NCI-H1436 treated with DMSO at 0.1 percent for 48 hours (cell line): Measurements from ENCODE around the gene INS.
A peak's percentile ranks its signal among the peaks of the same experiment; 100 is the strongest.
"Not testable (repeated sequence)": the region's sequence is repeated elsewhere in the genome, so short reads cannot be mapped to it uniquely, and the experiment has no call there.

ENCODE experiments used
- DNase-seq: peaks from one replicate; lab custom pipeline; 2025; lab: John Stamatoyannopoulos, UW

Gene INS

DNA sequence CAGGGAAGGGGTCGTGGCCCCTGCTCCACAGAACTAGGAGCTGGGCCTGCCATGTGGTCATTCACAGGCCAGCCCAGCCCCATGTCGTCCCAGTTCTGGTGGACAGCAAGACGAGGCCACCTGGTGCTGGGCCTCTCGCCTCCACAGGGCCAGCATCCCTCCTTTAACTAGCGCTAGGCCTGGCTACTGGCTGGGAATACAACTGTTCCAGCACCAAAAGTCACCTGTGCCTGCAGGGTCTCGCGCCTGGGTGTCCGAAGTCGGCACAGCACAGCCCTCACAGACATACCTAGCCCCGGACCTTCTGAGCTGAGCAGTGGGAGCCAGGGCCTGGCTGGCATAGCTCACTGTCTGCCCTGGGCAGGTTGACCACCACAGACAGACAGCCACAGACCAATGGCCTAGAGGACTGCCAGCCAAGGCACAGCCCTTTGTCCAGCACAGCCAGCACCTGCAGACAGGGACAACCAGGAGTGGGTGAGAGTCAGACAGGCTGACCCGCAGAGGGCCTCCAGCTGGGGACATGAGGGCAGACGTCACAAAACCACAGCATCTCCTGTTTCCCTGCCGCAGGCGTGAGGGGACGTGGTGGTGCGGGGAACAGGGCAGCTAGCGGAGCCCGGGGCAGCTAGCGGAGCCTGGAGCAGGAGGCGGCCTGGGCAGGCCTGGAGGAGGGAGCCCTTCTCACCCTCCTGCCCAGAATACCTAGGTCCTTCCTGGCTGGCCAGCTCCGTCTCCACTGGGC is 37.8 kb upstream of the INS start:
- no peak for DNase-seq

DNA sequence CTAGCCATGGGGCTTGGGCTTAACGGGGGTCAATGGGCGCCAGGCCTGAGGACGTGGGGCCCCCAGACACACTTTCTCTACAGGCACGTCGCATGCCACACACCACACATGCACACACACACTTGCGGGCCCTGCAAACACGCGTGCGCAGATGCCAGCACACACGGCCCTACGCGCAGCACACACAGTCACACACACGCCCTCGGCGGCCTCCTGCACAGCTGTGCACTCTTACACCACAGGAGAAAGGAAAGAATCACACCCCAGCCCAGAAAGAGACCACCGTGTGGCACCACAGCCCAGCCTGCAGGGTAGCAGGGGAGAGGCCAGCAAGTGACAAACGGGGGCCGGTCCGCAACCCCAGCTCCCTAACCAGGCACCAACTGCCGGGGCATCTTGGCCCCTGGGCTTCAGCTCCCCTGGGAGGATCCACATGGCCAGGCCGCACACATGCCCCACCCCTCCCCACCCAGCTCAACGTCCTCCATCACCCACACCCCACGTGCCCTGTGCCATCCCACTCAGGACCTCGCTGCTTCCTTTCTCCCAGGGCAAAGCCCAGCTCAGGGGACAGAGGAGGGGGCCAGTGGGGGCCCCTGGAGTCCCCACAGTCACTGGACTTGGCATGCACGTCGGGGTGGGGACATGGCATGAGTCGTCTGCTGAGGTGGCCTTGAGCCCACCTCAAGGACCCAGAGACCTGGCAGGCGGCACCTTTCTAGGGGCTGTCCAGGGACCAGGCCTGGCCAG is 36.9 kb upstream of the INS start:
- no peak for DNase-seq

GRCh38 chr11:2196970-2197770 is 36.2 kb upstream of the INS start:
- DNase-seq: no peak

GRCh38 chr11:2195756-2196088 is 34.7 kb upstream of the INS start:
- DNase-seq: no peak

- DNase-seq: no peak
These were observed 34.1 kb upstream of the INS start for GRCh38 chr11:2194877-2195755.

DNA sequence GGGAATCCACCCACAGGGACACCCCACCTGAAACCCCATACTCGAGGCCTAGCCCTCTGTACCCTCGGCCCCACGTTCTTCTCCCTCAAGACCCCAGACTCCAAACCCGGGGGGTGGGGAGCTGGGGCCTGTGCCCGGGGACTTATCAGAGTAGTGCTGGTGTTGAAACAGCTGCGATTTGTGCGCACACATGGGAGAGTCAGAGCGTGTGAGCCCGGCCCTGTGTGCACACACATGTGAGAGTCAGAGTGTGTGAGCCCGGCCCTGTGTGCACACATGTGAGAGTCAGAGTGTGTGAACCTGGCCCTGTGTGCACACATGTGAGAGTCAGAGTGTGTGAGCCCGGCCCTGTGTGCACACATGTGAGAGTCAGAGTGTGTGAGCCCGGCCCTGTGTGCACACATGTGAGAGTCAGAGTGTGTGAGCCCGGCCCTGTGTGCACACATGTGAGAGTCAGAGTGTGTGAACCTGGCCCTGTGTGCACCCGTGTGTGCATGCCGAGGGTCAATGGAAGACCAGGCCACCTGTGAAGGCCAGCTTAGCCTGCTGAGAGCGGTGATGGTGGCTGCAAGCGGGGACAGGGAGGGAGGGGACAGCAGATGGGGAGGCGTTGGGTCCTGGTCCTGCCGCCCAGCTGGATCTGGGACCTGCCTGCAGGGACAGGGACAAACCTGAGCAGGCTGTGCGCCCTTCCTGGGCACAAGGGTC is 33.0 kb upstream of the INS start:
- not testable (repeated sequence) for DNase-seq

DNA sequence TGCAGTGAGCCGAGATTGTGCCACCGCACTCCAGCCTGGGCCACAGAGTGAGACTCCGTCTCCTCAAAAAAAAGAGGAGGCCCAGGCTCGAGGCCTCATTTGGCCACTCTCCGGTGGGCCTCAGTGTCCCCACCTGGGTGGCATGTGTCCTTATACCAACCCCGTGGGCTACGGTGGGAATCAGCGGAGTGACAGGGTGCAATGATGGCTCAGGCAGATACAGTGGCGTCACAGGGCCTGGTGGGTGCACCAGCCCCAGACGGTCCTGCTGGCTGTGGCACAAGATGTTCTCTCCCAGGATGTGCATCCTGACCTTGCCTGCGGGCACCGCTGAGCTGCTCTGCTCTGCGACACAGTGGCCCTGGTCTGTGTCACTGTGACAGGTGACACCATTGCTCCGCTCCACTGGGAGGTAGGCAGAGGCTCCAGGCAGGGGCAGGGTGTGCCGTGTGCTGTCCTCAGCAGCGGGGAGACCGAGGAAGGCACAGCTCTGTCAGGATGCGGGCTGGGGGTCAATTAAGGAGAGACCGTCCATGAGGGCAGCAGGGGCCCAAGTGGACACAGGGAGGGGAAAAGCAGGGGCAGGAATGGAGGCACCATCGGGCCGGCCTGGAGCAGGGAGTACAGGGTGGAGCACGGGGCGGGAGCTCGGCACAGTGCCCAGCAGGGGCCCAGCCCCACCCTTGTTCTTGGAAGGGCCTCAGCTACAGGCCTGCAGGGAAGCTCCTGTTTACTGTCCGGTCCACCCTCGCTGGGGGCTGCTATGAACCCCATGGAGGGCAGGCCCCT is 32.3 kb upstream of the INS start:
- DNase-seq: no peak

DNA sequence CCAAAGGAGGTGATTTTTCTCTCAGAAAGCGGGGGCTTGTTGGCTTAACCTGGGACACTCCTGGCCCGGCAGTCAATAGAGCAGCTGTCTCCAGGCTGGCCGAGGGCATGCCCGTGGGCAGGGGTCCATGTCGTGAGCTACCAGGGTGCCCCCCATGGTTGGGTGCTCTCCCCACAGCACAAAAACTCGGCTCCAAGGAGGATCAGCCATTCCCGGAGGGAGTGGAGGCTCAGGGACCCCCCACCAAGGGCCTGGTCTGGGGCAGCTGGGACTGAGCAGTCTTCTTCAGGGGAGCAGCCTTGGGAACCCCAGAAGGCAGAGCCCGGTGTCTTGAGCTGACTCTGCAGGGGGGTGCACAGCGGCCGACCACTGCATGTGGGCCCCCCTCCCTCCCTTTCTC is 31.4 kb upstream of the INS start:
- no peak for DNase-seq

DNA sequence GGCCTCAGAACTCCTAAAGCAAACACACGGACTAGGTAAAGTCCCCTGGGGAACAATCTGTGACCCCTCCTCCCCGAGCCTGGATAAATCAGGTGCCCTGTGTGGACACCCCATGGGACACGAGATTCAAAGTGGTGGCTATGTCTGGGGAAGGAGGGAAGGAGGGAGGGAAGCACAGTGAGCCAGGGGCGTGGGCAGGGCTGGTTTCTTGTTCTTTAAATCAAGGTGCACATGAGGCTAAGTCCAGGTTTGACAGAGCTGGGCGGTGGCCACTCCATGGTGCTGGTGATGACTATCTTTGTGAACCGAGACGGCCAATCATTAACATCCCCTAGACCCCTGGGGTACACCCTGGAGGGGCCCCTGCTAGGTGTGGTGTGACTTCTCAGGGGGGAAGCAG is 30.9 kb upstream of the INS start:
- no peak for DNase-seq

DNA sequence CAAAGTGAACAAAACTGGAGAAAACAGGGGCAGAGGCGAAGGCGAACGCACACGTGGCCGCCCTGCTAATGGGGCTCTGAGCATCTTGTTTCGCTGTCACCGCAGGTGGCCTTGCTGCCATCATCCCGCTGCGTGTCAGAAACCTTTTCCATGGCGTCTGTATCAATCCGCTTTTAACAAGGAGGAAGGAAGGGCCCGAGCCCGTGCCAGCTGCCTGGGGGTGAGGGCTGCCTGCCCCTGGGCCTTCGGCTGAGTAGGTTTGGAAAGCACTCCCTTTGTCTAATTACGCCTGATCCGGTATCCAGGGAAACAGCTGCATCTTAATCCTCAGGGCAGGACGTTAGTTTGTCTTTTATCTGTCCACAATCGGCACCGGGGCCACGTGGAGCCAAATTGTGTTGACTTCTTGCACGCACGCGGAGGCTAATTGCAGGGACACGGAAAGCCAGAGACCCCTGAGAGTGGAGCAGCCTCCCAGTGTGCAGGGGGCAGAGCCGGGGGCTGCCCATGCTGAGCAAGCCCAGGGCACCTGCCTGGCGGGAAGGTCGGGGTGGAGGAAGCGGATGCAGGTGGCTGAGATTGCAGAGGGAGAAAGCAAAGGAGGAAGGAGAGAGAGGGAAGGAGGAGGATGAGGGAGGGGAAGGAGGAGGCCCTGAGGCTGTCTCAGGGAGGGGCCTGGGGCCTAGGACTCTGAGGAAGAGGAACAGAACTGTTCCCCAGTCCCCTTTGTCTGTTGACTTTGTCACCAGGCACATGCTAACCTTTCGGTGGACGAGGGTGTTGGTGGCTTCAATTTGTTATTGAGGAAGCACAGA is 29.9 kb upstream of the INS start:
- peak; percentile 38 for DNase-seq

- no peak for DNase-seq
These were observed 29.1 kb upstream of the INS start for GRCh38 chr11:2189938-2190656.

- DNase-seq: no peak
These were observed 27.7 kb upstream of the INS start for GRCh38 chr11:2188745-2189144.

DNA sequence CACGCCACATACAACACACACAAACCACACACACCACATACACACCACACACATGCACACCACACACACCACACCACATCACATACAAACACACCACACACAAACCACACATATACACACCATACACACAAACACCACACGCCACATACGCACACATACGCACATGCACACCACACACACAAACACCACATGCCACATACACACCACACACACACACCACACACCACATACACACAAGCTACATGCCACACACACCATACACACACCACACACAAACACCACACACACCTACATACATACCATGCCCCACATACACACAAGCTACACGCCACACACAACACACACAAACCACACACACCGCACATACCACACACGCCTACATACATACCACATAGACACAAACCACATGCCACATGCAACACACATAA is 26.3 kb upstream of the INS start:
- DNase-seq: no peak

GRCh38 chr11:2186669-2187279 is 25.8 kb upstream of the INS start:
- DNase-seq: no peak

GRCh38 chr11:2185324-2186085 is 24.5 kb upstream of the INS start:
- DNase-seq: no peak

DNA sequence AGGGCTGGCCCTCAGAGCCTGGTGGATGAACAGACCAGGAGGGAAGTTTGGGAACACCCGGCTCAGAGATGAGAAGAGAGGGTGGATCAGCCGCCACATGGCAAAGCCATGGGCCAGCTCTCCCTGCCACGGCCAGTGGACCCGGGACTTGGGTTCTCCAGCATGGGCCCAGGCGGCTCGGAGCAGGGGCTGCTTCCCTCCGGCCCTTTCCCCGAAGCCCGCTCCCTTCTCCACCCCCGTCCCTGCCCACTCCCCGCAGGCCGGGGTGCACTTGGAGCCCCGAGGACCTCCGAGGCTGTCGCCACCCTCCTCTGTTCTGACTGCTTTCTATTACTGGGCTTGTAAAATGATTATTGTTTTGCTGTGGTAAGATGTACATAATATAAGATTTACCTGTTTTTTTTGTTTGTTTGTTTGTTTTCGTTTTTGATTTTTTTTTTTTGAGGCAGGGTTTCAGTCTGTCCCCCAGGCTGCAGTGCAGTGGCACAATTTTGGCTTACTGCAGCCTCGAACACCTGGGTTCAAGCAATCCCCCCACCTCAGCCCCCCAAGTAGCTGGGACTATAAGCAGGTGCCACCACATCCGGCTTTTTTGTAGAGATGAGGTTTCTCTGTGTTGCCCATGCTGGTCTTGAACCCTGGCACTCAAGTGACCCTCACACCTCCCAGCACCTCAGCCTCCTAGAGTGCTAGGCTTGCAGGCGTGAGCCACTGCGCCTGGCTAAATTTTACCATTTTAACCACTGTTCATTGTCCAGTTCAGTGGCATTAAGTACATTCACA is 21.9 kb upstream of the INS start:
- DNase-seq: no peak

- DNase-seq: no peak
These were observed 21.1 kb upstream of the INS start for GRCh38 chr11:2182075-2182474.
